ENCODE results near the gene LNX2.
A peak's percentile ranks its signal among the peaks of the same experiment; 100 is the strongest.

The LNX2 gene

GRCh38 chr13:27620377-27621115 is at the start of gene LNX2:
LNX2 (minus strand) TSS chr13:27620529; CDS start chr13:27581703, 38,826 bp downstream.
- peak; percentile 97 for DNase-seq

DNA sequence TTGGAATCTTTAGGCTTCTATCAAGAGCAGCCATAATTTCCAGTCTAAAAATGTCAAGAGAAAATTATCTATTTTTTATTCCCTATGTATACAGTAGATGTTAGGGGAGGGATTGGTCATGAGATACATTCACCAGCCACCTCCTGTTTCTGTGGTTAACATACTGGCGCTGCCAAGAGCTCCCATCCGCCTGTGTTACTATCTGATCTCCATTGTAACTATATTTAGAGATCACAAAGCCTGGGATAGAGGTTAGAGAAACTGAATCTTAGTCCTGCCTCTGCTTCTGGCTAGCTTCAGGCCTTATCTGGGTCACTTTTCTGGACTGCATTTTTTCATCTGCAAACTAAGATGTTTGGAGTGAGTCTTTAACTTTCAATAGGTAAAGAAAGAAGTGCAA is 47.6 kb upstream of the LNX2 start:
- no peak for DNase-seq

DNA sequence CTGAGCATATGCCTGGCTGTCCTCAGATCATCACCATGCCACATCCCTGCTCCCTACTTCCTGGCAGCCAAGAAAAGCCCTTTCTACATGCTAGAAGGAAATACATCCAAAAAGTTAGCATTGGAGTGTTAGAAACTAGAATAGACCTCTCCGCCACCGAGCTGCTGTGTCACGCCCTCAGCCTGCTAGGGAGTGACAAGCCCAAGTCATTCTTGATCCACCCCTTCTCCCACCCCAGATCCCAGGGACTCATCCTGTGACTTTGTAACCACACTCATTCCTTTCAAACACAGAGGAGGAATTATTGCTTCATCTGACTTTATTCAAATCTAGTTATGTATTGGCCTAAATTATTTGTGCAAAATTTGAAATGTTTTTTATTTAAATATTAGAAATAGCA is 46.6 kb upstream of the LNX2 start:
- no peak for DNase-seq

DNA sequence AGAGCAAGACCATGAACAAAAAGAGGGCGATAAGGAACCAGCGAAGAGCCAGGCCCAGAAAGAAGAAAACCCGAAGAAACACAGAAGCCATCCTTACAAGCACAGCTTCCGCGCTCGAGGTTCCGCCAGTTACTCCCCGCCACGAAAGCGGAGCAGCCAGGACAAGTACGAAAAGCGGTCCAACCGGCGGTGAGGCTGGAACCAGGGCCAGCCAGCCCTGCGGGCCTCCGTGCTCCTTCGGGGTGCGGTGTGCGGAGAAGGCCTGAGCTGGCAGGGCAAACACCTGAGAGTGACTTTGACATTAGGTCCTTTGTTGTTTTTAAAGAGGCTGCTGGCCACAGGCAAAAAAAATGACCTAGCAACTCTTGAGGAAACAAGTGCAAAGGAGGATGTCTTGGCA is 45.4 kb upstream of the LNX2 start:
- DNase-seq: no peak

- DNase-seq: no peak
Measured at GRCh38 chr13:27665333-27665732, 45.0 kb upstream of the LNX2 start.

DNA sequence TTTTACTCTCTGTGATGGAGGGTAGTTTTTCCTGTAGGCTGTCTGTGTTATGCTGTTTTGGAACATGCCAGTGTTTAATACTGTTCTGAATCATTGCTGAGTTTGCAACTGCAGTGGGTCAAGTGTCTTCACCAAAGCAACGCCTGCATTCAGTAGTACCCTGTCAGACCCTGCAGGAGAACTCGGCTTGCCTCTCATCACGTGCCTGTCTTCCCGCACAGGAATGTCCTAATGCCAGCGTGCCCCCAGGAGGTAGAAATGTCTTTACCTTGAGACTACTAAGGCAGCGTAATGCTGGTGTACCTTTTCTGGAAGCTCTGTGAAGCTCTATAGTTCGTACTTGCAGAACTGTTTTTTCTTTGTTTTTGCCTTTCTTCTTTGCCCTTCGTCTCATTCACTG is 43.6 kb upstream of the LNX2 start:
- no peak for DNase-seq

DNA sequence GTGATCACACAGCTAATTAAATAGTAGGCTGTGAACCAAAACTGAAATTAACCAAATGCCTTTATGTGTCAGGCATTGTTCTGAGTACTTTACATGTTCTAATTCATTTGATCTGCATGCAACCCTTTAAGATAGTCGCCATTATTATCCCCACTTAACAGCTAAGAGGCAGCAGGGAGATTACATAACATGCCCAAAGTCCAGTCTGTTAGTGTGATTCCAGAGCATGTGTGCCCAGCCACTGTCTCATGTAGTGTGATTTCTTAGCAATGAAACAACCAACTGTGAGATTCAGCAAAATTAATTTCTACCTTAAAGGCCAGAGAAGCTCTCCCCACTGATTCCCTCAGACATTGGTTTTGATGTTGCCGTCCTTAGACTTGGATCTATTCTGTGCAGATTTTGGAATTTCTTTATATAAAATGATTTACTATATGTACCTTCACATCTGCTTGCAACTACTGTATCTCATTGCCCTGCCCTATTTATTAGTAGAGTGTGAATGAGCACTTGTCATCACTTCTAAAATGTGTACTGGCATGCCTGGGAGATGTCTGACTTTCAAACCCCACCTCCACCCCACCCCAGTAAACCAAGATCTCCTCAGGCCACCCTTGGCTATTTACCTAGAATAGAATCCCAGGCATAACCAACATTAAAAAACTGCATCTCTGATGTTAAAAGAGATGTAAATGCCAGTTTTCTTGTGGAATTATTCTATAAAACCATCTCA is 42.6 kb upstream of the LNX2 start:
- DNase-seq: no peak

- no peak for DNase-seq
Measured at GRCh38 chr13:27661017-27661416, 40.7 kb upstream of the LNX2 start.

GRCh38 chr13:27660511-27660910 is 40.2 kb upstream of the LNX2 start:
- no peak for DNase-seq

- no peak for DNase-seq
Measured at GRCh38 chr13:27659145-27659865, 39.0 kb upstream of the LNX2 start.

DNA sequence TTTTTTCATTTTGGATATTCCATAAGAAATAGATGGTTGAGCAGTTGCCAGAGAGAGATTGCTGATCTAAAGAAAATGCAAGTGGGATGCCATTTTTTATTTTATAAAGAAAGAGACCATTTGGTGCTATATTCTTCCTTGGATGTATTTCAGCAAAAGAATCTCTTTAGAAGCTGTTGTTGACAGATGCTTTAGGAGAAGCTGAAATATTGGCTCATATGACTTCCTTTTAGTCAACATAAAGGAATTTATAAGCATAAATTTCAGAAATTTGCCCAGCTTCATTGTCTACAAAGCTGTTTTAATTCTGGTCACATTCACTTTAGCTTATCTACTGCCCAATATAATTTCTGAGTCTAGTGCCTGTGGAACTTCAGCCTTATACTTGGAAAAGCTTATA is 38.2 kb upstream of the LNX2 start:
- no peak for DNase-seq

DNA sequence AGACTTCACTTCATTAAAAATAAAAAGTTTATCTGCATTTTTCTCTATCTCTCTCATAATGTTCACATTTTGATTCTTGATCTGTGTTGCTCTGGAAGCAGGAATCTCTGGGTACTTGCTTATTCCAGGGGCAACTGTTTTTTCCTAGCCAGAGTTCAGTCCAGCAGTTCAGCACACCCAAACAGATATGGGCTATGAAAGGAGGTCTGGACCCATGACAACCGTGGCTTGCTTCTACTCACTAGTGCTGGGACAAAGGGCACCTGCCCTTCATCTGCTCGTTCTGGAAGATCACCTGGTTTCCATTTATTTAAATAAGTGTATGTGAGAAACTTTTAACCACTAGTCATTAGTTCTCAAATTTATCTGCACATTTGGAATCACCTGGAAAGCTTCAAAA is 37.4 kb upstream of the LNX2 start:
- DNase-seq: no peak

- no peak for DNase-seq
Measured at GRCh38 chr13:27654816-27655215, 34.5 kb upstream of the LNX2 start.

GRCh38 chr13:27654059-27654458 is 33.7 kb upstream of the LNX2 start:
- no peak for DNase-seq

- no peak for DNase-seq
Measured at GRCh38 chr13:27650312-27650711, 30.0 kb upstream of the LNX2 start.

GRCh38 chr13:27644302-27644701 is 24.0 kb upstream of the LNX2 start:
- DNase-seq: no peak

GRCh38 chr13:27643334-27644132 is 23.2 kb upstream of the LNX2 start:
- DNase-seq: no peak

DNA sequence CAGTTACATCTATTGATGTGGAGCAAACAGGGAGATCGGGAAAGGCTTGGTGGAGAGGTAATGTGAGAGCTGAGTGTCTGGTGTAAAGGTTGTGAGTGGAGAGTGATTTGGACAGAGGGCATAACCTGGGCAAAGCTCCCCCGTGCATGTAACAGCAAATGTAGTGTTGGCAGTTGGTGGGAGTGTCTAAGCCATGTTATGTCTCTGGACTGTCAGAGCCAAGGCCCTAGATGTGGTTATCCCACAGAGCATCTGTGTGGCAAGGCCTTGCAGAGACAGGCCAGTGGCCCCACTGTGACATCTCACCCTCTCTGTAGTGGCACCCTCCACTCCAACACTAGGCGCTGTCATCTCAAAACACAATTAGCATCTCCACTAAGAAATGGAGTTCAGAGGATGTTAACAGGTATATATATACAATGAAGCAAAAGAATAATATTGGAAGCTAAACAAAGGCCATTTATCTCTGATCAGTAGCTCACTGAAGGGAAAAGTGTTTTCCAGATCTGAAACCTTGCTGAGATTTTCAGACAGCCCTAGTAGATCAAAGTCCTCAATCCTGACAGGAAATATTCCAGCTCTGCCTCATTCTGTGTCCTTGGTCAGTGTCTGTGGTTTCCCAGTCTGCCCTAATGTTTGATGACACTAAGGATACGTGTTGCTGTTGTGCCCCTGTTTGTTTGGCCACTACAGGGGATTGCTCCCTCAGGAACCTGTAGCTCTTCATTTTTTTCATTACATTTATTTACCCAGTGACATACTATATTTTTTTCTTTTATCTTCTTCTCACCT is 21.6 kb upstream of the LNX2 start:
- no peak for DNase-seq

- no peak for DNase-seq
Measured at GRCh38 chr13:27639186-27639585, 18.9 kb upstream of the LNX2 start.

DNA sequence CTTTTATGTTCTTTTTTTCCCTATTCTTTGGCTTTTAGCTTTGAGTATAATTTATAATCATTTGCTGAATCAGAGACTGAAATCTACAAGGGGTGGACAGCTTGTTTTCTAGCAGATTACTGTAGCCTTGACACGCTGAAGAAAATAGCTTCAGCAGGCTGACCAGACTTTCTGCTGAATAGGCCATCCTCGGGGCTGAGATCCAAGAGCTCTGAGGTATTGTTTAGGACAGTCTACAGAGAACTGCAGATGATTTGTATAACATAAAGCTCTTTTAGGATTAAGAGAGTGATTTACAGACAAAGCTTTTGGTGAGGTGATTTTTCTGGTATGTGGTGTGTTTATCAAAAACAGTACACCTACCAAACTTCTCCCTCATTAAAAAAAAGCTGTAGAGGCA is 18.2 kb upstream of the LNX2 start:
- no peak for DNase-seq

DNA sequence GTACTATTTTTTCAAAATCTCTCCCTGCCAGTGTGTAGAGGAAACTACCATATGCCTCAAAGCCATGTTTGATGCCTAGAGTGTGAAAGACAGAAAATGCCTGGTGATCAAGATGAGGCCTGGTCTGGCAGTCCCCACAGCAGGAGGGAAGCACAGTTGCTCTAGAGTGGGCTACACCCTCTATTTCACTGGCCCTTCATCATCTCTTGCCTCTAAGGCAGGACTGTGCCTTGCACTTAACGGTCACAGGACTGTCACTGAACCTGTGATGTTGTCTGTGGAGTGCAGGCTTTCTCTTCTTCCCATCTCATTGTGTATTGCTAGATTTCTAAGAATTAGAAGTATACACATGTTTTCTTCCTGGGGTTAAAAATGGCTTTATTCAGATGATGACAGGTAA is 17.7 kb upstream of the LNX2 start:
- no peak for DNase-seq

GRCh38 chr13:27637289-27637626 is 16.9 kb upstream of the LNX2 start:
- DNase-seq: no peak
